ENCODE data around the gene PABPC3. TPM values are rescaled to one million over a fixed set of nuclear protein-coding genes. Genes with fewer than 3 reads are reported as not detected.

The PABPC3 gene
- polyA plus RNA-seq, 1 of the 3 experiments (the other 2 are of a cell fraction) = 0.02 TPM

DNA sequence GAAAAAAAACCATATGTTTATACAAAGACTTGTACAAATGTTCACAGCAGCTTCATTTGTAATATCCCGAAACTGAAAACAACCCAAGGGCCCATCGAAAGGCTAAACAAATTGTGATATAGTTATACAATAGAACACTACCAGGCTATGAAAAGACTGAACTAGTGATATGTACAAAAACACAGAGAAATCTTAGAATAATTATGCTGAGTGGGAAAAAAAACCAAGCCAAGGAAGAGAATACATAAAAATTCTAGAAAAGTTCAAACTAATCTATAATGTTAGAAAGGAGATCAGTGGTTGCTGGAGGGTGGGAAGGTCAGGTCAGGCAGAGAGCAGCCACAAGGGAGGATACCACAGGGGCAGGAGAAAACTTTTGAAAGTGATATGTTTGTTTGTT is 7.8 kb downstream of the PABPC3 start:
- Histone ChIP-seq H3K4me2 (no peak overlapping the region), H3K36me3 (replicated peaks in 1 of 2; ENCODE audit: control insufficient read depth in 1 of 2, insufficient read depth in 2 of 2, low read length in 1 of 2) (no peaks in the 10 kb centered on the region), H3K4me1 (ENCODE audit: control insufficient read depth in 1 of 2, insufficient read depth in 2 of 2, low read depth in 1 of 2, low read length in 1 of 2) (no peaks in the 10 kb centered on the region), H3K4me3 (ENCODE audit: low read depth in 2 of 2, low read length in 1 of 2) (no peak overlapping the region), H2AFZ (ENCODE audit: low read depth) (no peak overlapping the region), H3K9me2 (peaks cover 3% of the 10 kb centered on the region; the same call in 1 of the 2 replicates), H3K27me3 (ENCODE audit: insufficient read depth) (no peaks in the 10 kb centered on the region; the same call in 1 of the 2 replicates), H4K20me1 (ENCODE audit: insufficient read depth) (no peaks in the 10 kb centered on the region), H3K79me2 (ENCODE audit: insufficient read depth) (no peaks in the 10 kb centered on the region), H3K9ac (no peak overlapping the region), H3K27ac (ENCODE audit: low read depth in 2 of 2, low read length in 1 of 2) (no peak overlapping the region), H3F3A (replicated peaks; ENCODE audit: insufficient read depth) (no peaks in the 10 kb centered on the region), H3K9me3 (no peaks in the 10 kb centered on the region)
- no peak for DNase-seq
- ChIA-PET CTCF (interaction anchor here (0.7 kb wide), 1 partner anchor 21 kb away, joined by 3 read pairs; no protein-coding TSS in a partner anchor), POLR2A (no interaction called here)
- TF ChIP-seq NRF1 (IDR thresholded peaks at IDR 0.05; ENCODE audit: low read depth, low read length) (no peak), EZH2phosphoT487 (IDR thresholded peaks at IDR 0.05; ENCODE audit: borderline replicate concordance, low read depth) (no peak), YY1 (IDR thresholded peaks at IDR 0.05; ENCODE audit: low read depth) (no peak), MXI1 (IDR thresholded peaks at IDR 0.05; ENCODE audit: low read depth, low read length) (no peak), RFX5 (IDR thresholded peaks at IDR 0.05; ENCODE audit: low read length) (no peak), TAF1 (IDR thresholded peaks at IDR 0.05; ENCODE audit: borderline replicate concordance, low read depth, low read length) (no peak), SMC3 (IDR thresholded peaks at IDR 0.05; ENCODE audit: low read depth, low read length) (no peak), EP300 (IDR thresholded peaks at IDR 0.05; ENCODE audit: borderline replicate concordance in 1 of 2, low read depth in 1 of 2, low read length in 1 of 2) (no peak), RCOR1 (IDR thresholded peaks at IDR 0.05; ENCODE audit: low read length) (no peak), NFIC (IDR thresholded peaks at IDR 0.05; ENCODE audit: borderline replicate concordance) (no peak), JUND (IDR thresholded peaks at IDR 0.05) (no peak), TCF12 (IDR thresholded peaks at IDR 0.05) (no peak), CHD2 (IDR thresholded peaks at IDR 0.05; ENCODE audit: low read length, partially characterized antibody) (no peak), GATA2 (CRISPR knock-in tag; IDR thresholded peaks at IDR 0.05) (no peak), GABPA (IDR thresholded peaks at IDR 0.05; ENCODE audit: low read depth) (no peak)
- TF ChIP-seq, protein P1, sequence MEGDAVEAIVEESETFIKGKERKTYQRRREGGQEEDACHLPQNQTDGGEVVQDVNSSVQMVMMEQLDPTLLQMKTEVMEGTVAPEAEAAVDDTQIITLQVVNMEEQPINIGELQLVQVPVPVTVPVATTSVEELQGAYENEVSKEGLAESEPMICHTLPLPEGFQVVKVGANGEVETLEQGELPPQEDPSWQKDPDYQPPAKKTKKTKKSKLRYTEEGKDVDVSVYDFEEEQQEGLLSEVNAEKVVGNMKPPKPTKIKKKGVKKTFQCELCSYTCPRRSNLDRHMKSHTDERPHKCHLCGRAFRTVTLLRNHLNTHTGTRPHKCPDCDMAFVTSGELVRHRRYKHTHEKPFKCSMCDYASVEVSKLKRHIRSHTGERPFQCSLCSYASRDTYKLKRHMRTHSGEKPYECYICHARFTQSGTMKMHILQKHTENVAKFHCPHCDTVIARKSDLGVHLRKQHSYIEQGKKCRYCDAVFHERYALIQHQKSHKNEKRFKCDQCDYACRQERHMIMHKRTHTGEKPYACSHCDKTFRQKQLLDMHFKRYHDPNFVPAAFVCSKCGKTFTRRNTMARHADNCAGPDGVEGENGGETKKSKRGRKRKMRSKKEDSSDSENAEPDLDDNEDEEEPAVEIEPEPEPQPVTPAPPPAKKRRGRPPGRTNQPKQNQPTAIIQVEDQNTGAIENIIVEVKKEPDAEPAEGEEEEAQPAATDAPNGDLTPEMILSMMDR (IDR thresholded peaks at IDR 0.05) = no peak
- TF ChIP-seq, protein P2, sequence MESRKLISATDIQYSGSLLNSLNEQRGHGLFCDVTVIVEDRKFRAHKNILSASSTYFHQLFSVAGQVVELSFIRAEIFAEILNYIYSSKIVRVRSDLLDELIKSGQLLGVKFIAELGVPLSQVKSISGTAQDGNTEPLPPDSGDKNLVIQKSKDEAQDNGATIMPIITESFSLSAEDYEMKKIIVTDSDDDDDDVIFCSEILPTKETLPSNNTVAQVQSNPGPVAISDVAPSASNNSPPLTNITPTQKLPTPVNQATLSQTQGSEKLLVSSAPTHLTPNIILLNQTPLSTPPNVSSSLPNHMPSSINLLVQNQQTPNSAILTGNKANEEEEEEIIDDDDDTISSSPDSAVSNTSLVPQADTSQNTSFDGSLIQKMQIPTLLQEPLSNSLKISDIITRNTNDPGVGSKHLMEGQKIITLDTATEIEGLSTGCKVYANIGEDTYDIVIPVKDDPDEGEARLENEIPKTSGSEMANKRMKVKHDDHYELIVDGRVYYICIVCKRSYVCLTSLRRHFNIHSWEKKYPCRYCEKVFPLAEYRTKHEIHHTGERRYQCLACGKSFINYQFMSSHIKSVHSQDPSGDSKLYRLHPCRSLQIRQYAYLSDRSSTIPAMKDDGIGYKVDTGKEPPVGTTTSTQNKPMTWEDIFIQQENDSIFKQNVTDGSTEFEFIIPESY (IDR thresholded peaks at IDR 0.05; ENCODE audit: borderline replicate concordance, low read depth) = no peak
- TF ChIP-seq, protein P3, sequence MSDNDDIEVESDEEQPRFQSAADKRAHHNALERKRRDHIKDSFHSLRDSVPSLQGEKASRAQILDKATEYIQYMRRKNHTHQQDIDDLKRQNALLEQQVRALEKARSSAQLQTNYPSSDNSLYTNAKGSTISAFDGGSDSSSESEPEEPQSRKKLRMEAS (IDR thresholded peaks at IDR 0.05; ENCODE audit: low read depth) = no peak
- WGBS (ENCODE audit: low lambda C conversion rate) = 48% methylated on average over 2 of the region's 2 CpGs
